ENCODE data around the gene KIAA1671.

GRCh38 chr22:24994070-24994763 lies 41.7 kb downstream of the KIAA1671 start:
- TF ChIP-seq TAF1 (IDR thresholded peaks at IDR 0.05; ENCODE audit: low read depth, low read length) (no peak), POLR2A (IDR thresholded peaks at IDR 0.05; ENCODE audit: low read depth, low read length) (no peak), POLR2AphosphoS5 (IDR thresholded peaks at IDR 0.05; ENCODE audit: low read depth, low read length) (no peak), SPI1 (IDR thresholded peaks at IDR 0.05; ENCODE audit: low read depth, low read length) (no peak), POU2F2 (IDR thresholded peaks at IDR 0.05; ENCODE audit: low read depth, low read length) (no peak)

All from GM12891 (cell line).